ENCODE results near the gene OR4D2.

GRCh38 chr17:58181796-58182195, 15.0 kb downstream of the OR4D2 start:
- TF ChIP-seq MAX (IDR thresholded peaks at IDR 0.05; ENCODE audit: low read depth) (no peak), POLR2AphosphoS5 (IDR thresholded peaks at IDR 0.05; ENCODE audit: low read depth, low read length) (no peak)
- TF ChIP-seq, protein P1, sequence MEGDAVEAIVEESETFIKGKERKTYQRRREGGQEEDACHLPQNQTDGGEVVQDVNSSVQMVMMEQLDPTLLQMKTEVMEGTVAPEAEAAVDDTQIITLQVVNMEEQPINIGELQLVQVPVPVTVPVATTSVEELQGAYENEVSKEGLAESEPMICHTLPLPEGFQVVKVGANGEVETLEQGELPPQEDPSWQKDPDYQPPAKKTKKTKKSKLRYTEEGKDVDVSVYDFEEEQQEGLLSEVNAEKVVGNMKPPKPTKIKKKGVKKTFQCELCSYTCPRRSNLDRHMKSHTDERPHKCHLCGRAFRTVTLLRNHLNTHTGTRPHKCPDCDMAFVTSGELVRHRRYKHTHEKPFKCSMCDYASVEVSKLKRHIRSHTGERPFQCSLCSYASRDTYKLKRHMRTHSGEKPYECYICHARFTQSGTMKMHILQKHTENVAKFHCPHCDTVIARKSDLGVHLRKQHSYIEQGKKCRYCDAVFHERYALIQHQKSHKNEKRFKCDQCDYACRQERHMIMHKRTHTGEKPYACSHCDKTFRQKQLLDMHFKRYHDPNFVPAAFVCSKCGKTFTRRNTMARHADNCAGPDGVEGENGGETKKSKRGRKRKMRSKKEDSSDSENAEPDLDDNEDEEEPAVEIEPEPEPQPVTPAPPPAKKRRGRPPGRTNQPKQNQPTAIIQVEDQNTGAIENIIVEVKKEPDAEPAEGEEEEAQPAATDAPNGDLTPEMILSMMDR (IDR thresholded peaks at IDR 0.05): no peak
